MV-4-11 (cell line): ENCODE results near the gene TLX1.
"Not testable (repeated sequence)": the region's sequence is repeated elsewhere in the genome, so short reads cannot be mapped to it uniquely, and the experiment has no call there.

Experiments used
- DNase-seq: peaks from one replicate; lab custom pipeline; 2025; lab: John Stamatoyannopoulos, UW

Gene TLX1

DNA sequence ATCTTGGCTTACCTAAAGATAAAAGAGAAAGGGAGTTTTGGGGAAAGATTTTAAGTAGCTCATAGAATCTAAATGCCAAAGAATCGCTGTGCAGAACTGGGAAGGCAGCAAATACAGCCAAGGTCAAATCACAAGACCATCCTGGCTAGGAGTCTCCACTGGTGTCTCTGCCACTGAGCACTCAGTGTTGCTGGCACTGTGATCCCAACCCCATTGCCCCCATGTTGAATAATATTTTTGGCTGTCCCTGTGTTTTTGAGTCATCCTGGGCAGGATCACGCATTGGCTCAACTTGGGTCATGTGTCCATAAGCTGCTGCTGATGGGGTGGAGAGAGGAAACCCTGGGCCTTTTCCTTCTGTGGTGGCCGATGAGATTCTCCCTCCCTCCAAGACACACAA lies 21.2 kb downstream of the TLX1 start:
- no peak for DNase-seq

DNA sequence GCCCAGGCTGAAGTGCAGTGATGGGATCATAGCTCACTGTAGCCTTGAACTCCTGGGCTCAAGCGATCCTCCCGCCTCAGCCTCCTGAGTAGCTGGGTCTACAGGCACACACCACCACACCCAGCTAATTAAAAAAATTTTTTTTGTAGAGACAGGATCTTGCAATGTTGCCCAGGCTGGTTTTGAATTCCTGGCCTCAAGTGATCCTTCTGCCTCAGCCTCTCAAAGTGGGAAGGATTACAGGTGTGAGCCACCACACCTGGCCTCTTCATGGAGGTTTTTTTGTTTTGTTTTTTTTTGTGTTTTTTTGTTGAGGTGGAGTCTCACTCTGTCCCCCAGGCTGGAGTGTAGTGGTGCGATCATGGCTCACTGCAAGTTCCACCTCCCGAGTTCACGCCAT lies 23.4 kb downstream of the TLX1 start:
- DNase-seq, result not testable (repeated sequence)

DNA sequence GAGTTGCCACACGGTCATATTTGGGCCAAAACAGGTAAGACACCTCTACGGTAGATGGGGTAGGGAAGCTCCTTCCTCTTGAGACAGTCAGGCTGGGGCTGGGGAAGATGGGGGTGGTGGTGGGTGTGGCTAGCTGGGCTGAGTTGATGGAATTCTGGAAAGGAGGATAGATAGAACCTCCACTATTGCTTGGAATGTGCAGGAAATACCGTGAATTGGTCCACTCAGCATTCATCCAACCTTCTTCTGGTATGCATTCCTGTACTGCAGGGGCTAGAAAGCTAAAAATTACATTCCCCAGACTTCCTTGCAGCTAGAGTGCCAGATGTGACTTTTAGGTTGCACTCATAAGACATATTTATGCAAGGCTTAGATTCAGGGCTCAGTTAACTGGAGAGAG lies 24.8 kb downstream of the TLX1 start:
- DNase-seq, result no peak

DNA sequence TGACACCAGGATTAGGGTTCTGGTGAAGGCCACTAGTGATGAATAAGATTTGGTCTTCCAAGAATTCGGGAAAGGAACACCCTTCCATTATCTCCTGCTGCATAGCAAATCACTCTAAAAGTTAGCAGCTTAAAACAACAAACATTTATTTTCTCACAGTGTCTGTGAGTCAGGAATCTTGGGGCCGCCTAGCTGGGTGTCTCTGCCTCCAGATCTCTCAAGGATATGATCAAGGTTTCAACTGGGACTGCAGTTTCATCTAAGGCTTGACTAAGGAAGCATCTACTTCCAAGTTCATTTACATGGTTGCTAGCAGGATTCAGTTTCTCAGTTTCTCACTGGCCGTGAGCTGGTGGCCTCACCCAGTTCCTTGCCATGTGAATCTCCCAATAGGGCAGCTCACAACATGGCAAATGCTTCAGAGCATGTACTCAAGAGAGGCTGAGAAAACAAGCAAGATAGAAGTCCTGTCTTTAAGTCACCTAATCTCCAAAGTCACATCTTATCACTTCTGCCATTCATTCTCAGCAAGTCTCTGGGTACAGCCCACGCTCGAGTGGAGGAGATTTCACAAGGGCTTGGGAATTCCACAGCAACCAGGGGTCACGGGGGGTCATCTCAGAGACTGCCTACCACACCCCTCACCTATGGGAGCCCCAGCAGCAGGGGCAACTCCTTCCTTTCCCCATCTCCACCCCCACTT lies 26.8 kb downstream of the TLX1 start:
- DNase-seq, result no peak

DNA sequence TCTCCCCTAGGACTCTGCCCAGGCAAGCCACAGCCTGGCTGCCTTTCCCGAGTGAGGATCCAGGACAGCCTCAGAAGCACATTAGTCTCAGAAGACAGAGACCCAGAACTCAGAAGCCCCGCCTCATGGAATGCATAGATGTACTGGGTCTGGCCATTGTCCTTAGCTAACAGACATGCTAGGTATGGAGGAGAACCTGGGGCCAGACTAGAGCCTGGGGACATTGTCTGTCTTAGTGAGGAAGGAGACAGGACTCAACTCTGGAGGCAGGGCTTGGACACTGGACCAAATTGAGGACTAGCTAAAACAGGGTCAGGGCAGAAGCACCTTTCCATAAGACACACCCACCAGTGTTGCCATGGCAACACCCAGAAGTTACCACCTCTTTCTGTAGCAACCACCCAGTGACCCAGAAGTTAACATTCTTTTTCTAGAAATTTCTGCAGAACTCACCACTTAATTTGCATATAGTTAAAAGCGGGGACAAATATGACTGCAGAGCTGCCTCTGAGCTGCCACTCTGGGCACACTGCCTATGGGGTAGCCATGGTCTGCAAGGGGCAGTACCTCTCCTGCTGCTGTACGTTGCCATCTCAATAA lies 27.5 kb downstream of the TLX1 start:
- no peak for DNase-seq

DNA sequence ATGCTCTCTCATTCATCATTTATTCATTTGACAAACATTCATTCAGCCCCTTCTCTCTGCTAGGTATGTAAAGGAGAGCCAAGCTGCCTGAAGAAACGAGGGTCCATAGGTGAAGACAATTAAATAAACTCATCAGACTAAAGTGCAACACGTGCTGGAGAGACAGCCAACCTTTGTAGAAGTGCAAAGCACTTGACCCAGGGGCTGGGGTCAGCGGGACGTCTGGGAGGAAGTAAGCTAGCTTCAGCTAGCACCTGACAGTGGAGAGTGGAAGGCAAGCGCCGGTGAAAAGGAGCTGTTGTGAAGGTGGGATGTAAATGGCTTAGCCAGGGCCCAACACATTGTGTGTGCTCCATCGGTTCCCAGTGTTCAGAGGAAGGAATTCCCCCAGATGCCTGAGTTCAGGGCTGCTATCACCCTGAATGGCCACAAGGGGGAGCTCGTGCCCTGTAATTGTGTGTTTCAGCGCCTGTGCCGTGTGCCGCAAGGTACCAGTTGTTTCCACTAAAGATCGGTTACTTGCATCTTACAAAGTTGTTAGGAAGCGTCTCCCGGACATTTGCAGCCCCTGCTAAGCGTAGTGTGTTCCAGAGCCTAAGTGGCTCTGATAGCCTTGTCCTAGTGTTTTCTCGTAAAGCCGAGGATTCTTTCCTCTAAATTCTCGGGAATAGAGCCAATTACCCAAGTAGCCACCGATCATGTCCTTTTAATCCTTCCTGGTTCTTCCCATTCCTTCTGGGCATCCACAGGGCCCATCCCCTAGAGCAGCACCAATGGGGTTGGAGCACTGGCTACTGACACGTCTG lies 30.6 kb downstream of the TLX1 start:
- DNase-seq, result peak; percentile 42

DNA sequence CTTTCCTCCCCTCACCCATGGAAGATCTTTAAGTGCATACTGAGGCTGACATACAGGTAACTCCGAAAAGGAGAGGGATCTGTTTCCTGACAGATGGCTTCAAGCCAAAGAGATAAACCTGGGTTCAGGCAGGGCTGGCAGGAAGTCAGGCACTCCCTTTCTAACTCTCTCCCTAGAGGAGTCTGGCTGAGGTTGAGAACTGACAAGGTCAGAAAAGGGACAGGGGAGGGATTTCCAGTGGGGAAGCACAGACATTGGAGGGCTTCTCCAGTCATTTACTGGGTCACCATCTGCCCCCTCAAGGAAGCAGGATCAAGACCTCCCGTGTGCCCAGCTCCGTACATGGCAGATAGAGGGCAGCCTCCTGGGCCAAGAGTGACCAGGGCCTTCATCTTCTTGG lies 31.6 kb downstream of the TLX1 start:
- no peak for DNase-seq

DNA sequence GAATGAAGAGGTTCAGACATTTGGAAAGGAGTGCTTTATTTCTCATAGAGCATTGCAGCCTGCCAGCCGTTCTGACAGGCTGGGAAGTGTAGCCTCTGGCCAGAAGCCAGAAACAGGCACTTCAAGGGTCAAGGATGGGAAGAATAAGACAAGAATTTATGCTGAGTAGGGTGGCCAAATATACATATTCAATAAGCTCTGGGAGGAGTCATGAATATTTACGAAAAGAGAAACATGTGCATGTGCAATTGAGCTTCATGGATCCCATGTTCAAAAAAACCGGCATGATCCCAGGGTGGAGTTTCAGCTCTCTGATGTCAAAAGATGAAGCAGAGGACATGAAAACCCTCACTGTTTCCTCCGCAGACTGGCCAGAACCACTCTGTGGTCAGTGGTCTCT lies 32.9 kb downstream of the TLX1 start:
- DNase-seq, result peak; percentile 30

DNA sequence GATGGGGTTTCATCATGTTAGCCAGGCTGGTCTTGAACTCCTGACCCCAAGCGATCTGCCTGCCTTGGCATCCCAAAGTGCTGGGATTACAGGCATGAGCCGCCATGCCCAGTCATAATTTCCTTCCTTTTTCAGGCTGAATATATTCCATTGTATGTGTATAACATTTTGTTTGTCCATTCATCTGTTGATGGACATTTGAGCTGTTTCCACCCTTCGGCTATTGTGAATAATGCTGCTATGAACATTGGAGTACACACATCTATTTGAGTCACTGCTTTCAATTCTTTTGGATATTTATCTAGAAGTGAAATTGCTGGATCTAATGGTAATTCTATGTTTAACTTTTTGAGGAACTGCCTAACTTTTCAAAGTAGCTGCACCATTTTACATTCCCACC lies 34.6 kb downstream of the TLX1 start:
- no peak for DNase-seq

DNA sequence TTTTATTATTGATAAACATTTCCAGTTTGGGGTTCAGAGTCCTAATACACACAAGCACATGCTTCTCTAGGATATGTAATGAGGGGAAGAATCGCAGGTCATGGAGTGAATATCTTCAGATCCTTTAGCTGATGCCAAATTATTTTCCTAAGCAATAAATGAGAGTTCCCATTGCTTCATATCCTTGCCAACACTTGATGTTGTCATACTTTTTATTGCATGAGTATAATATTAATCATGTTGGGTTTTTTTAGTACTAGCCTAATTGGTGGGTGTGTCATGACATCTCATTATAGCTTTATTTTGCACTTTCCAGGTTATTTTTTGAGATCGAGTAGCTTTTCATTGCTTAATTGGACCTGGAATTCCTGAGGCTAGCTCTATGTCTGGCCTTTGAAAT lies 35.3 kb downstream of the TLX1 start:
- no peak for DNase-seq

DNA sequence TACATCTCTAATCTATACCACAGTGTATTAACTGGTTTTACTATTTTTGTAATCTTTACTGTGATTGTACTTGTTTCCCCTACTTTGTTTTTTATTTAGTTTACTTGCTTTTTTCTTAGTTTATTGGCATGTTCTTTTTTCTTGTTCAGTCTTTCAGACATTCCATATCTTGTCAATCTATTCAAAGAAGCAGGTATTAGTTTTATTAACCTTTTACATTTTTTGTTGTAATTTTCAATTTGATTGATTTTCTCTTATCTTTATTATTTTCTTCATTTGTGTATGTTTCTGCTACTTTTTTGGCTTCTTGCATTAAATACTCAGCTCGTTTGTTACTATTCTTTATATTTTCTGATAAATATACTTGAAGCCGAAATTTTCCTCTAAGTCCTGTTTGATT lies 41.6 kb downstream of the TLX1 start:
- no peak for DNase-seq

DNA sequence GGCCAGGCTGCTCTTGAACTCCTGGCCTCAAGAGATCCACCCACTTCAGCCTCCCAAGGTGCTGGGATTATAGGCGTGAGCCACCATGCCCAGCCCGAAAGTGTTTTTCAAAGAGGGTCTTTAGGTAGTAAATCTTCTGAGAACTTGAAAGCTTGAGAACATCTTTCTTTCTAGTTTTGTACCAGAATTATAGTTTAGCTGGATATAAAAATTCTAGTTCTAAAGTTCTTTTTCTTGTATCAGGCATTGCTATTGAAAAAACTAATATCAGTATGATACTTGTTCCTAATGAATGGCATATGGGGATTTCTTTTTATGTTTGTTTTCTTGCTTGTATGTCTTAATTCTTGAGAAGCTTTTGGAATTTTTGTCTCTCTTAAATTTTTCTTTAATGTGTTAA lies 43.2 kb downstream of the TLX1 start:
- DNase-seq, result no peak

DNA sequence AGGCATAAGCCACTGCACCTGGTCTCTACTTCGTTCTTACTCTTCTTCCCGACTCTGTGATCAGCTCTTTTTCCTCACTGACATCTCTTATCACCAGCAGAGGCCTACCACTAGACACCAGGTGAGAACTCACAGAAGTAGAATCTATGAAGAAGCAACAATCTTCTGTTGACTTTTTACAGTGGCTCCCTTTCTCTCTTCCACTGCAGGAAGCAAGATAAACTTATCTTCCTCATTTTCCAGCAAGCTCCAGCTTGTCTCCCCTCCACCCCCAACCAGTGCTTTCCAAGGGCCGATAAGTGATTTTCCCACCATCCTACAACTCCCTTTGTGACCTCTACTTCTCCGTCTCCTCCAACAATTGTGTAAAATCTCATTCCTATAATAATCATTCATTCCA lies 45.5 kb downstream of the TLX1 start:
- no peak for DNase-seq

DNA sequence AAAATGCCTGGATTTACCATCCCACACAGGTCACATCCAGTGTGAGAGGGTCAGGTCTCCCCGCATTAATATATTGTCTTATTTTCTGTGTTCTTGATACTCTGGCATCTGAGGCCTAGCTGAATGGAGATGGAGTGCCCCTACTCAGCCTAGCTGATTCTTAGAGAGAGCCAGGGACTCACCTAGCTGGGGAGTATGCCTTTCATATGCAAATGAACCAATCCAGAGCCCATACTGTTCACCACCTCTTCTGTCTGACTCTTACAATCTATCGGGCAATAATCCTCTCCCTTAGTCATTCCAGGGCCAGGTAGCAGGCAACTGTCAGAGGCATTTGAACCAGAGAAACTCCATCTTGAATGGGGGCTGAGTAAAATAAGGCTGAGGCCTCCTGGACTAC lies 51.8 kb downstream of the TLX1 start:
- no peak for DNase-seq

DNA sequence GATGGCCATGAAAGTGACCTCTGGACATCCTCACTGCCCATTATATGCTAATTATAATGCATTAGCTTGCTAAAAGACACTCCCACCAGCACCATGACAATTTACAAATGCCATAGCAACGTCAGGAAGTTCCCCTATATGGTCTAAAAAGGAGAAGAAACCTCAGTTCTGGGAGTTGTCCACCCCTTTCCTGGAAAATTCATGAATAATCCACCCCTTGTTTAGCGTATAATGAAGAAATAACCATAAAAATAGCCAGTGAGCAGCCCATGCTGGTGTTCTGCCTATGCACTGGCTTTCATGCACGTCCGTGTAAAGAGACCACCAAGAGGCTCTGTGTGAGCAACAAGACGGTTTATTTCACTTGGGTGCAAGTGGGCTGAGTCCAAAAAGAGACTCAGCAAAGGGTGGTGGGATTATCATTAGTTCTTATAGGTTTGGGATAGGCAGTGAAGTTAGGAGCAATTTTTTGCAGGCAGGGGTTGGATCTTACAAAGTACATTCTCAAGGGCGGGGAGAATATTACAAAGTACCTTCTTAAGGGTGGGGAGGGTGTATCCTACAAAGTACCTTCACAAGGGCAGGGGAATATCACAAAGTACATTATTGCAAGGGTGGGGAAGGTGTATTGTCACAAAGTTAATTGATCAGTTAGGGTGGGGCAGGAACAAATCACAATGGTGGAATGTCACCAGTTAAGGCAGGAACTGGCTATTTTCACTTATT lies 52.5 kb downstream of the TLX1 start:
- peak; percentile 11 for DNase-seq
